Non-pigmented ciliary epithelial cell (primary cell): ENCODE results near the gene ANKMY1.

Experiments
- DNase-seq: peaks from one replicate; pipeline ENCODE4 v3.0.0-alpha.2; 2010; ENCODE audit warnings: low read depth

Gene ANKMY1

GRCh38 chr2:240557808-240558207 lies at the start of gene ANKMY1:
TSS of gene ANKMY1 (minus strand) at chr2:240557988. CDS start at chr2:240557335, 653 bp downstream.
- DNase-seq = no peak

- DNase-seq = no peak
Observed at GRCh38 chr2:240605867-240606743, 48.3 kb upstream of the ANKMY1 start.

GRCh38 chr2:240604939-240605716 lies 47.3 kb upstream of the ANKMY1 start:
- no peak for DNase-seq

GRCh38 chr2:240604291-240604938 lies 46.6 kb upstream of the ANKMY1 start:
- no peak for DNase-seq

GRCh38 chr2:240603846-240604245 lies 46.1 kb upstream of the ANKMY1 start:
- DNase-seq = no peak

- DNase-seq = no peak
Observed at GRCh38 chr2:240603081-240603835, 45.5 kb upstream of the ANKMY1 start.

GRCh38 chr2:240602266-240603050 lies 44.7 kb upstream of the ANKMY1 start:
- DNase-seq = no peak

GRCh38 chr2:240601831-240602160 lies 44.0 kb upstream of the ANKMY1 start:
- DNase-seq = no peak

- DNase-seq = no peak
Observed at GRCh38 chr2:240601061-240601830, 43.5 kb upstream of the ANKMY1 start.

- DNase-seq = no peak
Observed at GRCh38 chr2:240600451-240600961, 42.7 kb upstream of the ANKMY1 start.

- no peak for DNase-seq
Observed at GRCh38 chr2:240599141-240599583, 41.4 kb upstream of the ANKMY1 start.

GRCh38 chr2:240598311-240598911 lies 40.6 kb upstream of the ANKMY1 start:
- DNase-seq = no peak

- DNase-seq = no peak
Observed at GRCh38 chr2:240597419-240598181, 39.8 kb upstream of the ANKMY1 start.

- DNase-seq = no peak
Observed at GRCh38 chr2:240597054-240597418, 39.2 kb upstream of the ANKMY1 start.

GRCh38 chr2:240596491-240596931 lies 38.7 kb upstream of the ANKMY1 start:
- DNase-seq = no peak

- DNase-seq = no peak
Observed at GRCh38 chr2:240596080-240596460, 38.3 kb upstream of the ANKMY1 start.

GRCh38 chr2:240595381-240596079 lies 37.7 kb upstream of the ANKMY1 start:
- no peak for DNase-seq
